ENCODE data around the gene EBF3.

EBF3 gene

GRCh38 chr10:129832573-129833467 lies 131.3 kb downstream of the EBF3 start:
- DNase-seq: no peak

GRCh38 chr10:129831150-129831549 lies 132.9 kb downstream of the EBF3 start:
- no peak for DNase-seq

DNA sequence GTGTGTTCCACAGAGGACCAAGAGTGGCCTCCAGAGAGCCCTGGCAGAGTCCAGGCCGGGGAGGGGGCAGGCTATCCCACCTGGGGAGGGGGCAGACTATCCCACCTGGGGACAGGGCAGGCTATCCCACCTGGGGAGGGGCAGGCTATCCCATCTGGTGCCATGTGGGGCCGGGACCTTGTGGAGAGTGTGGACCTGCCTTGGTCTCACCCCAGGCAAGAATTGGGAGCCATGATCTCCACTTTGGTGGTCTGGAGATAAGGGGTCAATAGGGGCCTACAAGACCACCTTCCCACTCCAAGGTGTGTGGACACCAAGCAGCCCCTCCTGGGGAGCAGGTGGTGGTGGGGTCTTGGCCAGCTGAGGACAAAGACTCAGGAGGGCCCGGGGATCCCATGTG lies 138.2 kb downstream of the EBF3 start:
- DNase-seq: no peak

GRCh38 chr10:129825221-129825620 lies 138.9 kb downstream of the EBF3 start:
- no peak for DNase-seq

DNA sequence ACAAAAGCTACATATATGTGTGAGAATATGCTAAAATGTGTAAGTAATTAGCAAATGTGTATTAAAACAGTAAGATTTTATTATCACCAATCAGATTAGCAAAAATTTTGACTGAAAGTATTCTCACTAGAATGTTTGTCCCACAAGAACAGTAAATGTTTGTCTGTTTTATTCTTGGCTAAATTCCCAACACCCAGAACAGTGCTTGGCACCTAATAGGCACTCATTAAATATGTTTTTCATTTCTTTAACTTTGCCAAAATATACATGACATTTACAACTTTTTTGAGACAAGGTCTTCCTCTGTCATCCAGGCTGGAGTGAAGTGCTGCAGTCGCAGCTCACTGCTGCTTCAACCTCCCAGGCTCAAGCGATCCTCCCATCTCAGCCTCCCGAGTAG lies 143.6 kb downstream of the EBF3 start:
- no peak for DNase-seq

- no peak for DNase-seq
Observed at GRCh38 chr10:129816656-129817045, 147.4 kb downstream of the EBF3 start.

DNA sequence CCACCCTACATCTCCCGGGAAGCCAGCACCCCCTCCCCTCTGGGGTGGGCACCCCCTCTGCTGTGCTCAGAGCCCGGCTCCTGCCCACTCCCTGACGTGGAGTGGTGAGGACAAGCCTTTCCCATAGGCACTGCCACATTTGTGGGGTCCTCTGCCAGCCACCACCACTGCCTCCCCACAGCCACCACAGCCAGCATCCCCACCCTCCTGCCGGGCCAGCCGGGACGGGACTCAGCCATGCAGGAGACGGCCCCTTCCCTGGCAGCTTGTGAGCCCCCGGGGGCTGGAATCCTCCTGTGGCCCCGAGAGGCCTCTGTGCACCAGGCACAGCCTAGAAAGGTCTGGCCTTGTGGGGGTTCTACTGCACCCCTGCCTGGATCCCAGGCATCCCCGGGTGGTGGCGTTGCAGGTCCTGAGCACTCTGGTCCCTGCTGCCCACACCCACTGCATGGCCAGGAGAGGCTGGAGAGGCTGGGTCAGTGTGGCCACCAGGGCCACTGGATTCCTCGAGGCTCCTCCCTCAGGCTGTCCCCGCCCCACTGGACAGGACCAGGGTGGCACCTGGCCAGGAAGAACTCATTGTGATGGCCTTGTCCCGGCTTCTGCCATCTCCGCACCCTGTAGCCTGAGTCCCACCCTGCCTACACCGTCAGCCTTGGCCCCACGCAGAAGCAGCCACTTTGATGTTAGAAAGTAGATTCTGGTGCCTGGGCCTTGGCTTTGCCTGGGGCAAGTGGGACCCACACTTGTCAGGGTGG lies 148.0 kb downstream of the EBF3 start:
- DNase-seq: no peak

DNA sequence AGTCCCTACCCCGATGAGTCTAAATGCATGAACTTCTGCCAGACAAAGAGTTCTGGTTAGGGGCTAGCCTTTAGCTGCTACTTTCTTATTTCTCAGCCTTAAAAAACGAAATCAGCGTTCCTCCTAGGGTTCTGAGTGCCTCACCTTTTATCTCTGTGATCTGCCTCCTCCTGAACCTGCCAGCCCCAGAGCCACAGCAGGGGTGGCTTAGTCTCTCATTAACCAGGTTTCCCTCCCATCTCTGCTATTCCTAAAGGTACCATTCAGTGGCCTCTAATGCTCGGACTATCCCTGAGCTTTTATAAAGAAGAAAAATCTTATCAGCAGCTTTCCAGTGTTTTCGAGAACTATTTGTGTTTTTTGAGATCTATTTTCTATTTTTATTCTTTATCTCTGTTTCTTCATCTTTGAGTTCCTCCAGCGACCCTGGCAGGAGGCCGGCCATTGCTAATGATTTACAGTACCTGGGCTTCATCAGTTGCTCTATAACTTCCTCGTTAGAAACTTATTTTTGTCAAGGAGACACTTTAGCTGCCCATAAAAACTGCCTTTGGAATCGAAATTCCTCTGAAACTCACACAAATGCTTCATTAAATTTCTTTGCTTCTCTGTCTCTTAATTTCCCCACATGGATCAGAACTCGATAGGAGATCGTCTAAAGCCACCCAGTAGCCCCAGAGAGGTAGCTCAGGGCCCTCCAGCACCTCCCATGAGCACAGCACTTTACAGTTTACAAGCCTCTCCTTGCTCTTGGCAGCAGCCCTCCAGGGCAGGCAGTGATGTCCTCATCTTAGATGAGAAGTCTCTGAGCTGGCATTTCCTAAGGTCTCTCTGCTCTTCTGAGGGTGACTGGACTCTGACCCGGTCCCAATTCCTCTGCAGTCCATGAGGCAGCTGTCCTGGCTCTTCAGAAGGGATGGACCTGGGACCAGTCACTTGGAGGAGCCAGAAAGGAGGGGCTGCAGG lies 149.1 kb downstream of the EBF3 start:
- DNase-seq: no peak

- DNase-seq: no peak
Observed at GRCh38 chr10:129812398-129812797, 151.7 kb downstream of the EBF3 start.

GRCh38 chr10:129811208-129811607 lies 152.9 kb downstream of the EBF3 start:
- no peak for DNase-seq

- DNase-seq: no peak
Observed at GRCh38 chr10:129809841-129810240, 154.2 kb downstream of the EBF3 start.

DNA sequence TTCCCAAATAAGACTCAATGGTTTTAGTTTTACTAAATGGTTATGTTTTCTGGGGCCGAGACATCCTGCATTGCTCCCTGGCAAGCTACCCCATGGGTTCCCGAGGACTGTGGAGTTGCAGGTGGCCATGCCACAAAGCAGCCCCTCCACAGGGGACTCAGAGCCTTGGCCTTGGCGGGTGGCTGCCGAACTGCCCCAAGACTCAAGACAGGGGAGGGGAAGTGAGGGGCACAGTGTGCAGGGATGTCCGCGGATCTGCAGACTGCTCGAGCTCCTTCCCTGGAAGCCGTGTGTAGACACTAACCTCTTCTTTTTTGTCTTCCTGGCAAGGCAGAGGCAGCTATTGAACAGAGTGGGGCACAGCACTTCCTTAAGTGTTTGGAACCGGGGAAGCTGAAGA lies 154.6 kb downstream of the EBF3 start:
- DNase-seq: no peak

GRCh38 chr10:129808092-129808983 lies 155.7 kb downstream of the EBF3 start:
- no peak for DNase-seq

GRCh38 chr10:129807211-129807610 lies 156.9 kb downstream of the EBF3 start:
- no peak for DNase-seq

DNA sequence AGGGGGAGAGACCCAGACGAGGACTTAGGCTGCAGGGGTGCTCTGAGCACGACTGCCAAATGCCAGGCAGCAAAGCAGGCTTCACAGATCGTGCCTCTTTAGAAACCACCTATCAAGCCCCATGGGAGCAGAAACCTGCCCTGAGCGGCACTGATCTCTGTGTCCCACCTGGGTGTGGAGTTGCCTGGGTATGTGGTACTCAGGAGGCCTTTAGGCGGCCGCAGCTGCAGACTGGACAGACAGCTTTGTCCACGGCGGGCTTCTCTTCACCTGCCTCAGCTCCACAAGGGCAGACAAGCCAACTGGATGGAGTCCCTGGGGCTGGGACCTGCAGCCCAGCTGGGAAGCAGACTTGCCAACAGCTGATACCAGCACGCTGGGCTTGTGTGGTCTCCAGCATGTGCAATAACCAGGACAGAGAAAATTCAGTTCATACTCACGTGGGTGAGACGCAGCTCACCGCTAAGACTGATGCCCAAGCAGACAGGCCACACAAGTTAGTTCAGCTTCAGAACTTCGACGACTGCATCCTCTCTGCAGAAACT lies 163.2 kb downstream of the EBF3 start:
- no peak for DNase-seq

DNA sequence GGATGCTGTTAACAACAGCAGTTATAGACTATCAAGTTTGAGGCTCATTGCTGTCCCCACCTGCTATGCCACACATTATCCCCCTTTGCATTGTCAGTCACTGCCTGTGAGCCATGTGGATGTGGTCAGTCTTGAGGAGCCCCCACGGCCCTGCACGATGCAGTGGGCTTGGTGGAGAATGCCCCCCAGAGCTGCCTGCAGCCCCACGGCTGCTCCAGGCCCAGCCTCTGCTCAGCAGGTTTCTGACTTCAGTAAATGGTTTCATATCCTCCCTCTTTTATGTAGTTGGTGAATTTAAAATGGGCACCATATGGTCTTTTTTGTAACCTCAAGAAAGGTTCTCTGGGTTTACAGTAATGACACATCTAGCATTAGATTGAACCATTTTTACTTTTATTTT lies 164.1 kb downstream of the EBF3 start:
- DNase-seq: no peak

DNA sequence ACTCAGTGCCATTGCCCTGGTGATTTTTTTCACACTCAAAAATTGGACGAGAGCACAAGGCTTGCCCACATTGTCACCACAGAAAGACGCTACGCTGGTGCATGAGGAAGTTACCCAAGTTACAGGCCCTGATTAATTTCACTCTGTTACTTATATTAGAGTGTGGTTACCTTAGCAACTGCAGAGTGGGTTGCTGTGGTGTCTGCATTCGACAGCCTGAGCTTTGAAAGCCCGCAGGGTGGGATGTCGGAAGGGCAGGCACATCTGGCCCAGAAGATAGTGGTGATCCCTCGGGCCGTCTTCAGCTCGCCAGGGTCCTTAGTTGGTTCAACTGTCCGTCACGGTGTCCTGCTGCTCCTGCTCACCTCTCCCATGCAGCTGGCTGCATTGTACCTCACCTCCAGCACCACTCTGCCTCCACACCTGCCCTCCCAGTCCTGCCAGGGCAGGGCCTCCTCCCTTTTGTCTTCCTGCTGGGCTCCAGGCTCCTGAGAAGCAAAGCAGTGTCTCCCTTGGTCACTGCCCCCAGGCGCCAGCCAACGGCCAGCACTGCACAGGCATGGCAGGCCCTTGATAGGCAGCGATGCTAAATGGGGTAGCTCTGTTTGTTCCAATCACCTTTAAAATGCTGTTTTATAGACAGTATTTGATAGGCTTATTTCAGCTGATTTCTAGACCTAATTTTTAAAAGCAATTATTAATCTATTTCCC lies 167.2 kb downstream of the EBF3 start:
- DNase-seq: no peak

GRCh38 chr10:129793996-129794395 lies 170.1 kb downstream of the EBF3 start:
- no peak for DNase-seq

GRCh38 chr10:129793479-129793878 lies 170.6 kb downstream of the EBF3 start:
- no peak for DNase-seq

- DNase-seq: no peak
Observed at GRCh38 chr10:129792864-129793263, 171.2 kb downstream of the EBF3 start.

- DNase-seq: no peak
Observed at GRCh38 chr10:129792141-129792540, 171.9 kb downstream of the EBF3 start.
